HG03565 (cell line): Measurements from ENCODE around the gene DUS3L.
"Not testable (repeated sequence)": the region's sequence is repeated elsewhere in the genome, so short reads cannot be mapped to it uniquely, and the experiment has no call there.

Experiments
- ATAC-seq: cut with Tn5 transposase; IDR thresholded peaks from one replicate; pipeline ENCODE4 v1.9.1; 2021; ENCODE audit warnings: mild to moderate bottlenecking, moderate library complexity; ENCODE audit not compliant: unreplicated experiment

Gene DUS3L

DNA sequence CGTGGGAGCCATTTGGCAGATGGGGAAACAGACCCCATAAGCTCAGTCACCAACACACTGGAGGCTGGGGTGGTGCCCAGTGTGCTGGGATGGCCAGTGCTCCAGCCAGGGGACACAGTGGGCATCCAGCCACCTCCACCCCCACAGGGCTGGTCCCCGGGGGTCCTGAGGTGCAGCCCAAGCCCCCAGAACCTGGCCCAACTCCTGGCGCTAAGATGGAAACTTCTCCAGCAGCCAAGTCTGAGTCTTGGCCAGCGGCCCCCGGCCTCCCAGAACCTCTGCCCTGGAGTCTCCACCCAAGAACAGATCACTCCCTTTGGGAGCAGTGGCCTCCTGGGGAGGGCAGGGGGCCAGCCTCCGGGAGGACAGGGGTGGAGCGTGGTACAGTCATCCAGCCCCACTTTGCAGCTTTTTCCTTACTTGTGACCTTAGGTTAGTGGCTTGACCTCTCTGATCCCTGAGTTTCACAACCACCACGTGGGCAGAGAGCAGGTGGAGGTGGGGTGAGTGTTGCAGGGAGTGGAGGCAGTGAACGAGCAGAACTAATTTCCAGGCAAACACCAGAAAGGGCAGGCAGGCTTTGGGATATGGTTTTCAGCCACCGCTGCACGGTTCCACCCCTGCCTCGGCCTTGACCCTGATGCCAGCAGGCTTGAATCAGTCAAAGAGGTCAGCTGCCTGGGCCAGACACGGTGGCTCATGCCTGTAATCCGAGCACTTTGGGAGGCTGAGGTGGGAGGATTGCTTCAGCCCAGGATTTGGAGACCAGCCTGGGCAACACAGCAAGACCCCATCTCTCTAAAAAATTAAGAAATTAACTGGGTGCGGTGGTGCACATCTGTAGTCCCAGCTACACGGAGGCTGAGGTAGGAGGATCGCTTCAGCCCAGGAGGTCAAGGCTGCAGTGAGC lies 9.7 kb upstream of the DUS3L start:
- no peak for ATAC-seq

DNA sequence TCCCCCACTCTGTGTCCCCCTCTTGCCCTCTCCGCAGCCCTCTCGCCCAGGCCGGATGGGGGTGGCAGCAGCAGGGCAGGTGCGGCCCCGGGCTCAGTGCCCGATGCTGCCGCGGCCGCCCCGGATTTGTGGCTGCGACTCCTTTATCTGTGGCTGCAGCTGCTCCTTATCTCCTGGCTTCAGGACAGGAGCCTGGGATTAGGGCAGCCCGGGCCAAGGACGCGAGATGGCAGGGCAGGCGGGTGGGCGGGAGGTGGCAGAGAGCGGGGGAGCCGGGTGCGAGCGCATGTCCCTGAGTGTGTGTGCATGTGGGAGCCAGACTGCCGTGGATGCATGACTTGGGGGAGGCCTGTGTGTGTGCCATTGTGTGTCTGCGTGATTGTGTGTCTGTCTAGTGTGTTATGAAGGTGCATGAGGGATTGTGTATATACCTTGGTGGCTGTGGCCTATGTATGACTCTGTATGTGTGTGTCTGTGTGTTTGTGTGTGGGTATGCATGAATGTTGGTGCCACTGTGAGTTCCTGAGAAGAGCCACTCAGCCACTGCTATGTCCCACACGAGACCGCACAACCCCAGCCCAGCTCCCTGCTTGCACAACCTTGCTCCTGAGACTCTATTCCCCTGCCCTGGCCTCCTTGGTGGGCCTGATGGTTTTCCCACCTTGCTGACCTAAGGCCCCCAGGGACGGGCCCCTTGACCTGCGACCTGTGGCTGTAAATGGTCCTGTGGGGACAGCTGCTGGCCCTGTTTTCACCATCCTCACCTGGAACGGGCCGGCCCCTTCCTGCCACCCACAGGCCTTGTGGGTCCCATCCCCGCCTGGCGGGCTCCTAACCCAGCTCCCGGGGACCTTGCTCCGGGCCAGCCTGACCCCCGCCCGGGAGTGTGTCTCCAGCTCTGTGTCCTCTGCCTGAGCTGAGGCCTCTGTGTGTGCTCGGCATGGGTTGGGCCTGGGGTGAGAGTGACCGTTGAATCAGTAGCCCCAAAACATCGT lies 8.6 kb upstream of the DUS3L start:
- ATAC-seq: no peak

DNA sequence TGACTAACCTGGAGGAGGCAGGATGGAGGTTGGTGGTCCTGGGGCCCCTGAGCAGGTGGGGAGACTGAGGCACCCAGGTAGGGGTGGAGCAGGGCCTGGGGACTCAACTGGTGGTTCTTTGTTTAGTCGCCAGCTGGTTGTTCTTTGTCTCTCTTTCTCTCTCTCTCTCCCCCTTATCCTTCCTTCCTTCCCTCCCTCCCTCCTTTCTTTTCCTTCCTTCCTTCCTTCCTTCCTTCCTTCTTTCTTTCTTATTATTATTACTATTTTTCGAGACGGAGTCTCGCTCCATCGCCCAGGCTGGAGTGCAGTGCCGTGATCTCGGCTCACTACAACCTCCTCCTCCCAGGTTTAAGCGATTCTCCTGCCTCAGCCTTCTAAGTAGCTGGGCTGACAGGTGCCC lies 7.3 kb upstream of the DUS3L start:
- ATAC-seq: no peak

DNA sequence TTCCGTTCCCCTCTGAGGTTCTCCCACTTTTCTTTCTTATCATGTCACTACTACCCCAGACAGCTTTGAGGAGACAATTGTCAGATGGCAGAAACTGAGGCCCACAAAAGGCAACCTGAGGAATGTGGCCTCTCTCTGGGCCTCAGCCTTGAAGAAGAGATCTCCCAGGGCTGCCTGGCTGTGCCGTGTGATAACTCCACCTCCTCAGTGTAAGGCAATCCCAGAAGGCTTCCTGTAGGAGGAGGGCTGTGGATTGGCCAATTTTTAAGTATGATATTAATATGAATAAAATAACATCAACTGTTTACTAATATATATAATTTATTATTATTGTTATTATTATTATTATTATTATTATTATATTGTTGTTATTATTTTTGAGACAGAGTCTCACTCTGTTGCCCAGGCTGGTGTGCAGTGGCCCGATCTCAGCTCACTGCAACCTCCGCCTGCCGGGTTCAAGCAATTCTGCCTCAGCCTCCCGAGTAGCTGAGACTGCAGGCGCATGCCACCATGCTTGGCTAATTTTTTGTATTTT lies 4.5 kb upstream of the DUS3L start:
- ATAC-seq: no peak

DNA sequence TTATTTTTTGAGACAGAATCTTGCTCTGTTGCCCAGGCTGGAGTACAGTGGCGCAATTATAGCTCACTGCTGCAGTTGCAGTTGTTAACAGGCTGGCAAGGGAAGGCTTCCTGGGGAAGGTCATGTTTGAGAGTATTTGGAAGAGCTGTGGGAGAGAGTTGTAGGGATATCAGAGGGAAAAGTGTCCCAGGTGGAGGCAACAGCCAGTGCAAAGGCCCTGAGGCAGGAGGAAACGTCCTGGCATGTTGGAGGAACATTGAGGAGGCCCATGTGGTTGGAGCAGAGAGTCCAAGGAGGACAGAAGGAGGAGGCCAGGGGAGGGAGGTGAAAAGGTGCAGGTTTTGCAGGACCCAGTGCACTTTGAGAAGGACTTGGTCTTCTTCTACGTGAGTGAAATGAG lies 2.2 kb upstream of the DUS3L start:
- ATAC-seq: no peak

DNA sequence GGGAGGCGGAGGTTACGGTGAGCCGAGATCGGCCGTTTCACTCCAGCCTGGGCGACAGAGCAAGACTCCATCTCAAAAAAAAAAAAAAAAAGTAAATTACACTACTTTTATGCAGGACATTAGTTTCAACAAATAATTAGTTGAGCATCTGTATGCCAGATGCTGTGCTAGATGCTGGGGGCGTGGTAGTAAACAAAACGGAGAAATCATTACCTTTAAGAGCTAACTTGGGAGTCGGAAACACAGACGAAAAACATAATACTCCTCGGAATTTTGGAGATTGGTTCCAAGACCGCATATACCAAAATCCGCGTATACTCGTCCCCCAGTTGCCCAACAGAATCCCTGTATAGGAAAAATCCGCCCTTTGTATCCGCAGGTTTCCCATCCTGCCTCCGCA lies 1.3 kb upstream of the DUS3L start:
- ATAC-seq: no peak

DNA sequence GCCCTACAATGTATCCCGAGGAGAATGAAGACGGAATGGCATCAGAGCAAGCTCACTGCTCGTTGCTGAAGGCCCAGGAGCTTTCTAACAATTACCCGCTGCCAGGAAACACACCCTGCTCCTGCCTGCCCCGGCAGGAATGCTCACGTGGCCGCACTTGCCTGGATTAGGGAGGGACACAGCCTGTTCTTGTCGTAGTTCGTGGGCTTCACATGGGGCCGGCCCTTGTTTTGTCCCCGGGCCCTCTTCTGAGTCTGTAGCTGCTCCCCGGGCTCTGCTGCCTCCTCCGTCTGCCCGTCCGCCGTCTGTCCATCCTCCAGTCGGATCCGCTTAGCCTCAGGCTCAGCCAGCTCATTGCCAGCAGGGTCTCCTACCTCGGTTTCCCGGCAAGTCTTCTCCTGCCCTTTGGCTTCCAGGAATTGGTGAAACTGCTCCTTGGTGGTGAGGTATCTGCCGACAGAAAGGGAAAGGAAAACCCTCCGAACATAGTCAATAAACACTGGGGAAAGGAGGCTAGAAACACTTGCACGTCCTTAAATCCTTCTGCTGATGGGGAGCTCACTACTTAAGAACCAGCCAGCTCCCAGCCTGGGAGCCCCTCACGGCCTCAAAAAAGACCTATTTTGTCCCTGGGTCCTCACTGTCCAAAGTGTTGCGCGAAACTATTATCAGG lies 941 bp downstream of the DUS3L start:
- ATAC-seq: no peak

DNA sequence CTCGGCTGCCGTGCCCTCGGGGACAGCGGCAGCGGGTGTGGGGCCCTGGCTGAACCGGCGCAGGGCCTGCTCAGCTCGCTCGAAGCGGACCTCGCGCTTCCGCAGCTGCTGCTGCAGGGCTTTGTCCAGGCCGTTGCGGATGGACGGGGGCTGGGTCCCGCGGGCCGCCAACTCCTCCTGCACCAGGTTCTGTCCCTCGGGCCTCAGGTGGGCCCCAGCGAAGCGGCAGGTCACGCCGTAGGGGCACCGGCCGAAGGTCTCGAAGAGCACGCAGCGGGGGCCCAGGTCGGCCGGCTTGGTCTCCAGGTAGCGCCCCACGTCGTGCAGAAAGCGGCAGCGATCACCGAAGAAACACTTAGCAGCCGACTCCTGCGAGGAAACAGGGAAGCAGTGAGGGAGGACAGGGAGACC lies 1.6 kb downstream of the DUS3L start:
- ATAC-seq: no peak

DNA sequence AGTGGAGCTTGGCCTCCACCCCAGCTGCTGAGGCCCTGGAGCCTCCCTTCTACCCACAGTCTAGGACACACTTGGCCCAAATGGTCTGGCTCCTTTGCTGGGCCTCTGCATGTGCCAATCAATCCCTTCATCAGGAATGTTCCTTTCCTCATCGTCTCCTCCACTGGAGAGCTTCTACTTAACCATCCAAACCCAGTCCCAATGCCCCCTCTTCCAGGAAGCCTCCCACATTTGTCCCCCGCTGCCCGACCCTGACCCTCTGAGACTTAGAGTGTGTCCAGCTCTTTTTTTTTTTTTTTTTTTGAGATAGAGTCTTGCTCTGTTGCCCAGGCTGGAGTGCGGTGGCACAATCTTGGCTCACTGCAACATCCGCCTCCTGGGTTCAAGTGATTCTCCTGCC lies 2.5 kb downstream of the DUS3L start:
- ATAC-seq: no peak

DNA sequence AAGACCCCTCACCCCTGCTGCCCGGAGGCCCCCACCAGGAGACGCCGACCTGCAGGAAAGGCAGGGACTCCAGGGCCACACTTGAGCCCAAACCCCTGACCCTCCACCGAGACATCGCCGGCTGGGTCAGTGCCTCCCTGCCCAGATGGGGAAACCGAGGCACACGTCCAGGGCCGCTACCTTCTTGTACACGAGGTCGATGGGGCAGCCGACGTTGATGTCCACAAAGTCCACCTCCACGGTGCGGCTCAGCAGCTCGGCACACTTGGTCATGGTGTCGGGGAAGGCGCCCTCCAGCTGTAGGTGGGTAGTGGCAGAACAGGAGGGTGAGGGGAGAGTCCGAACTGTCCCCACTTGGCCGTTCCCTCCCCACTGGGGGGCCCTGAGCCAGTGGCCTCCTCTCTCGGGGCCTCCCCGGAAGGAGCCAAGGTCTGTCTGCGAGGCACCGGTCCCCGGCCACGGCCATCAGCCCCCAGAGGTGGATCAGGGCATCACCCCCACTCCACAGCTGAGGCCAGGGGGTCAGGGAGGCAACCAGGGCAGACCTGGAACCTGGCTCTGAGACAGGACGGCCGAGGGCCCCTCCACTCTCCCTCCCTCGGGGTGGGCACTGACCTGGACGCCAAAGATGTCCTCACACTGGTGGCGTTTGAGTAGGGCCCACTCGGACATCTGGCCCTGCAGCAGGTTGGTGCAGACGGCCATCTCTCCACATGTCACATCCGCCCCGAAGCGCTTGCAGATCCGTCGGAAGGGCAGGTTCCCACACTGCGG lies 3.4 kb downstream of the DUS3L start:
- no peak for ATAC-seq

DNA sequence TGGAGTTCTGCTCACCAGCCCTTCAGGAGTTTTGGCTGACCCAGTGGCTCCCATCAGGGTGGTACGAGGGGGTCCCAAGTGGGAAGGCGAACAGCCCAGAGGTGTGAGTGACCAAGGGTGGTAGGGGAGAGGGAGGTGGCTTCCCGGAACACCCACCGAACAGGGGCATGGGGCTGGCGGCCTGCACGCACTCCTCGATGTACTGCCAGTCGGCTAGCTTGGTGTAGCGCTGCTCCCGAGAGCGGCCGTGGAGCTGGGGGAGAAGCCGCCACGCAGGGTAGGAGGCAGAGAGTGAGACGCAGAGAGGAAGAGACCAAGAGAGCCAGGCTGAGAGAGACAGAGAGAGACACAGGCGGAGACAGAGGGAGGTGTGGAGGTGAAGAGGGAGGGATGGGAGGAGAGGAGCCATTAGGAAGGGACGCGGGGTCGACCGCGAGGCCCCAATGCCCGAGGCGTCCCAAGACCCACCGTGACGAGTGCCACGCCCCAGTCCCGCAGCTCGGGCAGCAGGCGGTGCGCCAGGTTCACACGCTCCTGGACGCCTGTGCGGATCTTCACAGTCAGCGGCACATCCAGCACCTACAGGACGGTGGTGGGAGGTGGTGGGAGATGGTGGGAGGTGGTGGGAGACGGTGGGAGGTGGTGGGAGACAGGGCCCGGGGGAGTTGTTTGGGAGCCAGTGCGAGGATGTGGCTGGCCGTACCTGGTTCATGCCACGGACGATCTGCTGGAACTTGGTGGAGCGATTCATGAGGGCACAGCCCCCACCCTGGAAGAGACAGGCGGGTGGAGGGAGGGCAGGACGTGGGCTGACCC lies 4.2 kb downstream of the DUS3L start:
- no peak for ATAC-seq

DNA sequence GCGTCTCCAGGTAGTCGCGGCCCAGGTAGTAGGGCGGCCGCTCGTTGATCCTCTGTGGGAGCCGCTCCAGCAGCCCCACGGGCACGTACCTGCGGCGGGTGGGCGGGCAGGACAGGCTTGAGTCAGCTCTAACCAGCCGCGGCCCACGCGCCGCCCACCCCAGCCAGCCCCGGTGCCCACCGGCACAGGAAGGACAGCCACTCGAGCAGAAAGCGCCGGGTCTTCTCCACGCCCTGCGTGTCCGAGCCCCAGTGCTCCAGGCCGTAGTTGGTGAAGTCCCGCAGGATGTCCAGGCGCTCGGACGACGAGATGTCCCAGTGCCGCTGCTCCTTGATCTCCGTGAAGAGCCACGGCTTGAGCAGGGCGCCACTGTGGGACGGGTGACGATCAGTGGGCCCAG lies 5.5 kb downstream of the DUS3L start:
- no peak for ATAC-seq

DNA sequence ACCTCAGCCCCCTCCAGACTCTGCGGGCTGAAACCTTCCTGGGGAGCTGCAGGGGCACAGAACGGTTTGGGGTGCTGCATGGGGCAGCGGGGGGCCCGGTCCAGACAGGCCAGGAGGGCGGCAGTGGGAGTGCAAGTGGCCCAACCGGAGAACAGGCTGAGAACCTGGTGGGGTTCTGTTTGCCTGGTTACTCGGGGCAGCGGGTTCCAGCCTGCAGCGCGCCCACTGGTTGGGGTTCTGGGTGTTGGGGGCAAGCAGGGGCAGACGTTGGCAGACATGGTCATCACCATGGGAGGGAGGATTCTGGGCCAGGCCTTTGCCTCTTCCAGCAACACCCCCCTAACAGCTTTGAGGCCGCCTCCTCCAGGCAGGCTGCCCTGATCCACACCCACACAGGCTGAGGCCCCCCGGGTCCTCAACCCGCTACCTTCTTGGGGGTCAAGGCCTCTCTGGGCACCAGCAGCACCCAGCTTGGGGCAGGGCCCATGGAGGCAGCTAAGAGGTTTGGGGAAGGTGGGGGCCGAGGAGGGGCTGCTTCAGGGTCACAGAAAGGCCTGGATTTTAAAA lies 6.3 kb downstream of the DUS3L start, which contains the start of gene PRR22:
TSS of gene PRR22 (minus strand) at position 166 of the 567 bp plus-strand sequence. CDS start at position 80, 86 bp downstream.
- no peak for ATAC-seq

DNA sequence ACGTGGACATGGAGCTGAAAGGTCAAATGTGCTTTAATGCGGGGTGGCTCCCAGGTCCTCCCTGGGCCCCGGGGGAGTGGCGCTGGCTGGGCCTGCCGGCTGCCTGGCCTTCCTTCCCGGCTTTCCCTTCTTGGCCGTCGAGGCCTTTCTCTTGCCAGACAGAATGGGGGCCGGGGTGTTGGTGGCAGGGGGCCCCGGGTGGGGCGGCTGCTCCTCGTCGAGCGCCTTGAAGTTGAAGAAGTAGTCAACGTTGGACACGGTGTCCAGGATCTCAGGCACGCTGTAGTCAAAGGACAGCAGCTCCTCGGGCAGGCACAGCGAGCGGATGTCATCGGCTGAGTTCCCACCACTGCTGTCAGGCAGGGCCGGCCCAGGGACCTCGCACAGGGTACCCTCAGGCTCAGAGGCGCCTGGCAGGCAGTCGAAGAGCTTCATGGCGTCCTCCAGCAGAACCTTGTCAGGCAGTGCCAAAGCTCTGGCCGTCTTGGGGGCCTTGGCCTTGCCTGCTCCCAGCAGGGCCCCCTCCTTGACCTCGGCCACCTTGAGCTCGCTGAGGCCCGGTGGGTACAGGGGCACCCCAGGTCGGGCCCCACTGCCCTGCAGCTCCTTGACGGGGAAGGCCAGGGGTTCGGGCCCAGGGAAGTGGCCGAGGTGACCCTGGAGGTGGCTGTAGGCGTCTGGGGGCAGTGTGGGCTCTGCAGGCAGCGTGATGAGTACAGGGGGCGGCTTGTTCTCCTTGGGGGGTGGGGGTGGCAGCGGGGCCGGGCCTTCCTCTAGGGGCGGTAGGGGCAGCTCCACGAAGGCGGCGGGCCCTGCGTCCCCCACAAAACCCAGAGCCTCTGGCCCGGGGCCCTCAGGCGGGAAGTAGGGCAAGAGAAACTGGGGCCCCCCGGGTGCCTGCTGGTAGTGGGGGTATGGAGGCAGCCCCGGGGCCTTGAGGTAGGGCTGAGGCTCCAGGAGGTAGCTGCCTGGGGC lies 7.7 kb downstream of the DUS3L start:
- ATAC-seq: no peak

DNA sequence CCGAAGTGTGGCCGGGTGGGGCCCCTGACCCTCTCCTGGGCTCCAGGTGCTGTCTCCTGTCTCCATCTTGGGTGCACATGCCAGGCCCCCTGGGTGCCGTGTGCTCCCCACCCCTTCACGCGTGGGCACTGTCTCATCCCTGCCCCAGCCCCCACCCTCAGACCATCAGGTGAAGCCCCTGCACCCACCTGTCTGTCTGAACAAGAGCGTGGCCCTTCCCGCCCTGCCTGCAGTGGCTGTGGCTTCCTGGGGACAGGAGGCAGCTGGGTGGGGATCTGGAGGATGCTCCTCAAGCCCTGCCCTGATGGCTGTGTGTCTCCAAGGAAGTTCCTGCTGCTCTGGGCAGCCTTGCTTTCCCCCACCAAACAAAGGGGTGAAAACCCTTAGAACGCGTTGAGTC lies 8.6 kb downstream of the DUS3L start:
- no peak for ATAC-seq

DNA sequence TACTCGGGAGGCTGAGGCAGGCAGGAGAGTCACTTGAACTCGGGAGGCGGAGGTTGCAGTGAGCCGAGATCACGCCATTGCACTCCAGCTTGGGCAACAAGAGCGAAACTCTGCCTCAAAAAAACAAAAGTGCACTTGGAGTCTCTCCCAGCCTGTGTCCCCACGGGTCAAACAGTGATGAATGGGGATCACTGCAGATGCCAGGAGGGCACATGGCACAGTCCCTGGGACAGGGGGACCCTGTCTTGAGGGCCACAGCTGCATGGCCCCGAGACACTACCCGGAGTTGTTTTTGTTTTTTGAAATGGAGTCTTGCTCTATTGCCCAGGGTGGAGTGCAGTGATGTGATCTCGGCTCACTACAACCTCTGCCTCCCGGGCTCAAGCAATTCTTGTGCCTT lies 10.0 kb downstream of the DUS3L start:
- ATAC-seq: not testable (repeated sequence)

DNA sequence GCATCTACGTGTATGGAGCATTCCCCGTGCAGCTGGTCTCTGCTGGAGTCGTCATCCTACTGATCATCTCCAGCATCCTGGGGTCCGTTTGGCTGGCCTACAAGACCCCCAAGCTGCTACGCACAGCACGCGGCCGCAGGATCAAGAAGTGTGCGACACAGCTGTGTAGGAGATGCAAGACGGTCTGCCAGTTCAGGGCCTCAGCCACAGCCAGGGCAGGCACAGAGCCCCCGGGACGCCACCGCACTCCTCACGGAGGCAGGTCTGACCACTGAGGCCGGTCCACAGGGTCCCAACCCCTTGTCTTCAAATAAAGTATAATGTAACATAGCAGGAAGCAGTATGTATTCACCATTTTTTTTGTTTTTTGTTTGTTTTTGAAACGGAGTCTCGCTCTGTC lies 12.6 kb downstream of the DUS3L start:
- ATAC-seq: no peak
